ENCODE measurements around the gene CYSLTR2.

DNA sequence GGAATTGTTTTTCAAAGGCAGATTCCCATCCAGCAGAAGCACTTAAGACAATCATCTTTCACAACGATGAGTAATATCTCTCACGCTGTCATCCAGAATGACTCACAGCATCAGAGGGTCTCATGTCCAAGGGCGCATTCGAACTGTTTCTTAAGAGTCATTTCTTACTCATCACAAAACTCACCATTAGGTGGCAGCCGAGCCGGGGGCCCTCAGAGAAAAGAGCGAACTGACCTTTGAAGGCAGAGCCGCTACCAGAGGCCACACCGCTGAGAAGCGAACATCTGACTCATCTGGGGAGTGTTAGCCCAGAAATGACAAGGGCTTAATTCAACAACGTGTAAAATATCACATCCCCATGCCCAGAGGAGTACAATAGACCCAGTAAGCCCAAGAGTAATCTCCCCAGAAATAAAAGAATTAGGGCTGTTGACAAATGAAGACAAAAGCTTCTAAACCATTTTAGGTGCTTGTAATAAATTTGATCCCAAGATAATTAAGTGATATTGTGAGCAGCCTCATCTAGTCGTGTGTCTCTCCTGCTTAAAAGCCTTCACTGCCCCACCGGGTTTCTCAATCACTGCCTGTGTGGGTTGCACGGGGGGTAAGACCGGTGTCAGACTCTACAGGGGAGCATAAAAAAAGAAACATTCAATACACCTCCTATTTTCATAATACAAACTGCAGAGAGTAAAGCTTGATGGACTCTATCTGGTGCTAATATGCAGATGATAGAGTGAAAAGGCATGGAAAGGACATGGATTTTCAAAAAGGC lies 96.2 kb downstream of the CYSLTR2 start:
- TF ChIP-seq SRSF1 (IDR thresholded peaks at IDR 0.05; ENCODE audit: low read depth, low read length) (no peak), YY1 (IDR thresholded peaks at IDR 0.05; ENCODE audit: borderline replicate concordance in 1 of 3, control insufficient read depth in 1 of 3, extremely low read depth in 1 of 3, insufficient read depth in 3 of 3, insufficient read length in 1 of 3, insufficient replicate concordance in 2 of 3, low read depth in 1 of 3, low read length in 2 of 3) (no peak), WHSC1 (IDR thresholded peaks at IDR 0.05; ENCODE audit: low read length) (no peak), BHLHE40 (IDR thresholded peaks at IDR 0.05; ENCODE audit: low read length) (no peak)
- TF ChIP-seq, protein P1, sequence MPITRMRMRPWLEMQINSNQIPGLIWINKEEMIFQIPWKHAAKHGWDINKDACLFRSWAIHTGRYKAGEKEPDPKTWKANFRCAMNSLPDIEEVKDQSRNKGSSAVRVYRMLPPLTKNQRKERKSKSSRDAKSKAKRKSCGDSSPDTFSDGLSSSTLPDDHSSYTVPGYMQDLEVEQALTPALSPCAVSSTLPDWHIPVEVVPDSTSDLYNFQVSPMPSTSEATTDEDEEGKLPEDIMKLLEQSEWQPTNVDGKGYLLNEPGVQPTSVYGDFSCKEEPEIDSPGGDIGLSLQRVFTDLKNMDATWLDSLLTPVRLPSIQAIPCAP (CRISPR knock-in tag; IDR thresholded peaks at IDR 0.05; ENCODE audit: borderline replicate concordance), result no peak

Measured in K562 (cell line).